ENCODE results near the gene ARF3.
A peak's percentile ranks its signal among the peaks of the same experiment; 100 is the strongest.
"Not testable (repeated sequence)": the region's sequence is repeated elsewhere in the genome, so short reads cannot be mapped to it uniquely, and the experiment has no call there.

The ARF3 gene

DNA sequence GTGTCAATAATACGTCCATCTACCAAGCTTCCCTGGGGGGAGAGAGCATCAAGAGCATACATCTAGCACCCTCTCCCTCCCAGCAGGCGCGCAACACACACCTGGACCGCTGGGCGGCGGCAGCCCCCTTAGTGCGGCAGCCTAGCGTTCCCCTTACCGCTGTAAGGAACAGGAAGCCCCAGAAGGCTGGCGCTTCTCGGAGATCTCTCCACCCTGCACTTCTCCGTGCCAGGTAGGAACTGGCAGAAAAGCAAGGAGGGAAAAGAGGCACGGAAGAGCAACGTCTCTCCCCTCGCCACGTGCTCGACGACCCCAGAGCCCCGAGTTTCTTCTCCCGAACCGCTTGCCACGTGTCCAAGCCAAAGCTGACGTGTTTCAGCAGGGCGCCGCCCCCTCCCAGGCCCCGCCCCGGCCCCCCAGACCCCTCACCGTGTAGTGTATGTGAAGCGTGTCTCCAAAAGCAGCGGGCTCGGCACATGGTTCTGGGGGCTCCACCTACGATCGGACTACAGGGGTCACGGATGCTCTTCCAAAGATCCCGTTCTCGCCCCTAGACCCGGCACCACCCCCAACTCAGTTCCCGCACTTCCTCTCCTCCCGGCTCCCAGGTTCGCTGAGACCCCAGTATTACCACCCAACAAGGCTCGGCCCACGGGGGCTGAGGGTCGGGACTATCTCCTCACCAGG lies 32.5 kb downstream of the ARF3 start:
- DNase-seq: peak; percentile 81

DNA sequence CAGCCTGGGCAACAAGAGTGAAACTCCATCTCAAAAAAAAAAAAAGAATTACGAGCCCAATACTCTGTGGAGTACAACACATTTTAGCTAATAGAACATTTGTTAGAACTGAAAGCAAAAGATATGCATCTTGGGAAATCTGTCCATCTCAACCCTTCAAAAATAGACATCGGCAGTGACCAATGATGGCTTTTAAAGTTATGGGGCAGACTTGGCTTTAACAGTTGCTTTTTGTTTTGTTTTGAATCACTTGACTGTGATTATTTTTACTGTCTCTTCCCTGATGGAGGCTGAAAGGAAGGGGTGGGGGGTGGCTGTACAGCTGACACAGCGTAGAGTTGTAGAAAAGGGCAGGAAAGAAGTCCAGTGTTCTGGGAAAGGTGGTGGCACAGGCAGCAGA lies 34.2 kb downstream of the ARF3 start:
- no peak for DNase-seq

DNA sequence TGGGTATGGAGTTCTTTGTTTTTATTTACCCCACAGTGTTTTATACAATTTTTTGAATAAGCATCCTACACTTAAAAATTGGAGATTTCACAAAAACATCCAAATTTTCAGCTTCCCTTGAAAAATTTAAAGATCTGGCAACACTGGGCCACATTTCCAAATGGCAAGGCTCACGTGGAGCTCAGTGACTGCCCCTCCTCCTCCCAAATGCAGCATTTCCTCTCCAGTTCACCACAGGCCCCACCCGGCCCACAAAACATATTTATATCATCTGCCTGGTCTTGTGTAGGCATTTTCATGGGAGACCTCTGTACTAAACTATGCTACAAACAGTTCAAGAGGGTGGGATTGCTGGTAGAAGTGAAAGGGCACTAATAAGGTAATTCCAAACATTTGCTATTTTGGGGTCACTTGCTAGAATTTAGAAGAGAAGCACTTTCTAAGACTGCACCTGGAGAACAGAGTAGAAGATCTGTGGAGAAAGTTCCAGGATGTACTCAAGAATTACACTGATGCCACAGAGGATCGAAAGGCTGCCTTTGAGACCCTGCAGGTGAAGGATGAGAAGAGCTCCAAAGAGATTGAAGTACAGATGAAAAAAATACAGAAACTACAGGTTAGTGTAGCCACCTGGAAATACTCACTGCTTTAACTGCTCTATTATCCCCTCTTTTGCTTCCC lies 39.3 kb downstream of the ARF3 start:
- DNase-seq: peak; percentile 37

DNA sequence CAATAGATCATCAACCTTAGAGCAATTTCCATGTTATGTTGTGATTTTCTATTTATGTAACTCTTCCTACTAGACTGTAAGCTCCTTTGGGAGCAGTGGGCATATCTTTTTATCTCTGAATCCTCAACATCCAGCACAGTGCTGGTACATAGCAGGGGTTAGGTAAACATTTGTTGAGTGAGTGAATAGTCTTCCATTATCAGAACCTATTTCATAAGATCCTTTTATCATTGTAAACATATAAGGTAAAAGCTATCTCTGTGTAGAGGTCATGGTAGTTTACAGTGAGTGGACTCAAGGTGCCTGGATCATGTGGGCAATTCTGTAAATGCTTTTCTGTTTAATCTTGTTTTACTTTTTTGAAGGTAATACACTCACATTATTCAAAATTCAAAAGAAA lies 47.1 kb downstream of the ARF3 start:
- DNase-seq: no peak

DNA sequence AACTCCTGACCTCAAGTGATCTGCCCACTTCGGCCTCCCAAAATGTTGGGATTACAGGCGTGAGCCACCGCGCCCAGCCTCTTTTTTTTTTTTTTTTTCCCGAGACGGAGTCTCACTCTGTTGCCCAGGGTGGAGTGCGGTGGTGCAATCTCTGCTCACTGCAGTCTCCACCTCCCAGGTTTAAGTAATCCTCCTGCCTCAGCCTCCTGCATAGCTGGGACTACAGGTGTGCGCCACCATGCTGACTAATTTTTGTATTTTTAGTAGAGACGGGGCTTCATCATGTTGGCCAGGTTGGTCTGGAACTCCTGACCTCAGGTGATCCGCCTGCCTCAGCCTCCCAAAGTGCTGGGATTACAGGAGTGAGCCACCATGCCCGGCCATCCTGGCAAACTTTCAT lies 47.6 kb downstream of the ARF3 start:
- not testable (repeated sequence) for DNase-seq

DNA sequence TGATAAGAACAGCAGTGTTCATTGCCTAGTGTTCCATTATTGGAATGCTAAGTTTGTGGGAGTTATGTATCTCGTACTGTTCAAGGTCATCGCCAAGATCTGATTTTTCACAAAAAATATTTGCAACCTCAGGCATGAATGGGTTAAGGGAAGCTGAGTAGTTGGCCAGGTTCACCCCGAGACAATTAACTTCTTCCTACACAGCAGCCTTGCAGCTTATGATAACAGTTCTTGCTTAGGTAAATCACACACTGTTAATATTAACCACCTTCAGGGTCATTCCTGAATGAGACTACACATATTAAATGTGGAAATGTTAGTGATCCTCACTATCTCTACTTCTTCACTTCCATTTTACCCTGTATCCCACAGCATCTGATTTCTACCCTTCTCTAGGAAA lies 50.0 kb downstream of the ARF3 start:
- no peak for DNase-seq

DNA sequence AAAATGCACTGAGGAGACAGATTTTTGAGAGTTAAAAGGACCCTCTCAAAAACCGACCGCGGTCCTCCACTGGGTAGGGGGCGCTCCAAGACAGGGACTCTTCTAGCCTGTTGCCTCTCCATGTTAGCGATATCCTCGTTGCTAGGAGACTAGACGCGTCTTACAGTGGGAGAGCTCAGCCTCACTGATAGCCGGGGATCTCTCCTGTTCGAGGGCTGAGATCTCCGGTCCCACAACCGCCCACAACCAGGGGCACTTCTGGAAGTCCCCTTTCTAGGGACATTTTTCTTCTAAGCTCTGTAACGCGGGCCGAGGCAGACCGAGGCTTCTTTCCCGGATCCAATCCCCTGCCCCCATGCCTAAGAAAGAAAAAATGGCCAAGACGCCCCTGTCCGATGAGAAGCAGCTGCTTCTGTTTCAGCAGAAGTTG lies 53.3 kb downstream of the ARF3 start:
- peak; percentile 86 for DNase-seq

DNA sequence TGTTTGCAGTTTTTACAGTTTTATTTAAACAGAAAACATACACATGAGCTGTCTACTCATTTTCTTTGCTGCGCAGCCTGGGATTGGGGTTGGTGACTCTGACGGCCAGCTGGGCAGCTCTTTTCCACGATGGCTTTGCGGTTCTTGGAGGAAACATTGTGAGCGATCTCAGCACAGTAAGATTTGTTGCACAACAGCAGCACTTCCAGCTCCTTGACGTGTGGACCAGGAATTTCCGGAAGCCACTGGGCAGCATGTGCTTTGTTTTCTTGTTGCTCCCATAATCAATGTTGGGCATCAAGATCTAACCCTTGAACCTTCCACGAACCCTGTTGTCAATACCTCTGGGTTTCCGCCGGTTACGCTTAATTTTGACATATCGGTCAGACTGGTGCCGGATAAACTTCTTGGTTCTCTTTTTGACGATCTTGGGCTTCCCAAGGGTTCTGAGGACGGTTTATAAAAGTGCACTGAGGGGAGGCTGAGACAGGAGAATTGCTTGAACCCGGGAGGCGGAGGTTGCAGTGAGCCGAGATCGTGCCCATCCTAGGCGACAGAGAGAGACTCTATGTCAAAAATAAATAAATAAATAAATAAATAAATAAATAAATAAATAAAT lies 53.8 kb downstream of the ARF3 start:
- DNase-seq: no peak

DNA sequence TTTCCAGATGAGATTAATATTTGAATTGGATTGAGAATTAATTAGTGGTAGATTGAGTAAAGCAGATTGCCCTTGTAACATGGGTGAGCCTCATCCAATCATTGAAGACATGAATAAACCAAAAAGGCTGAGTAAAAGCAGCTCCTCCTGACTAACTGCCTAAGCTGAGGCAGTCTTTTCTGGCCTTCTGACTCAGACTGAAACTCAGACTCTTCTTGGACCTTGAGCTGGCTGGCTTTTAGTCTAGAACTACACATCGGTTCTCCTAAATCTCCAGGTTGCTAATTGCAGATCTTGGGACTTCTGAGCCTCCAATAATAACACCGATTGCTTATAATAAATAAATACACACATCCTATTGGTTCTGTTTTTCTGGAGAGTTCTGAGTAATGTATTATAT lies 56.0 kb downstream of the ARF3 start:
- no peak for DNase-seq

DNA sequence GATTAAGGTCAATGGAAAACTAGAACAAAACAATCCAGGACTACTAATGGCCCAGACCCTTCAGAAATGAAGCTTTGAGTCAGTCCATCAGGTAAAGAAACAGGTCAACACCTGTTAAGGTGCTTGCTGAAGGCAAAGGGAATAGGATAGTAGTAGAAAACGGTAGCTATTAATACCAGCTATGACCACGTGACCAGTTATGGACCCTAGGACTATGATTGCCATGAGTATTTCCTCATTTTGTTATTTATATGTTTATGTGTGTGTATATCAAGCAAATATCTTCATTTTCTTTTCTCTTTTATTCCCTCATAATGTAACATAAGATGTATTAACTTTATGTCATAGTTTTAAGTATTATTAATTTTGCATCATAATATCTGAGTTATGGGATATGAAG lies 57.6 kb downstream of the ARF3 start:
- DNase-seq: no peak

DNA sequence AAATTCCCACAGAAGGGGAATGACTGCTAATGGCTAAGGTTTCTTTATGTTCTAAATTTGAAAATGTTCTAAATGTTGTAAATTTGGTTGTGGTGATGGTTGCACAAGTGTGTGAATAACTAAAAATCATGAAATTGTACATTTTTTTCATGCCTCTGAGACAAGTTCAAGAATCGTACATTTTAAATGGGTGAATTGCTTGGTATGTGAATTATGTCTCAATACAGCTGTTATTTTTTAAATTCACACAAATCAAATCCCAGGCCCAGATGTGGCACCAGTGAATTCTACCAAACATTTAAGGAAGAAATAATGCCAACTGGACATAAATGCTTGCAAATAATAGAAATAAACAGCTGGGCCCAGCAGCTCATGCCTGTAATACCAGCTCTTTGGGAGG lies 63.0 kb downstream of the ARF3 start:
- DNase-seq: no peak

DNA sequence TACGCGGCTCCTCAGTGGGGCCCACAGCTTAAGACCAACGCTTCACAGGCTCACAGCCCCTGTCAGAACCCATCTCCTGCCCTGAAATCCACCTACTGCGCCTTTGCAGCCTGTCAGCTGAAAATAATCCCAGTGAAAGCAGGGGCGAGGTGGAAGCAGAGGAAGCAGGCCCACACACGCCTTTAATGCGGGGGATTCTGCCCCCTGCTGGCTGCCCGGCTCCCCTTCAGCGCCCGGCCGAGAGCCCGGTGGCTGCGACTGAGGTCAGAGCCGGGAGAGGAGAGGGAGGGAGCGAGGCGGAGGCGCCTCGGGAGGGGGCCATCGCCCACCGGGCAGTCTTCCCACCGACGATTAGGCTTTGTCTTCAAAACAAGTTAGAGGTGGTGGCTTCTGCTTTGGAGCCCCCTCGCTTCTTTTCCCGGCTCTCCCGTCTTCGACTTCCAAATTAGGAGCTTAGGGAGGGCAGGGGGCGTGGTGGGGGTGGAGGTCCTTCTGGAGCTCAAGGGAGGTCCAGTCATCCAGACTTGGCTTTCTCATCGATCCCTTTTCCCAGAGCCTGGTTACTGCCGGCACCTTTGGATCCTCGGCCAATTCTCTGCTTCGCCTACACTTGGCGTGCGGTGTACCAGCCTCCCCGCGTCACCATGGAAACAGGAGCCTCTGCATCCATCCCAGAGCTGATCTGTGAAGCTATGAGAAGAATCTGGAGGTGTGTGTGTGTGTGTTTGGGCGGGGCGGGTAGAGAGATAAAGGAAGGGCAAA lies 66.4 kb downstream of the ARF3 start:
- DNase-seq: peak; percentile 75

DNA sequence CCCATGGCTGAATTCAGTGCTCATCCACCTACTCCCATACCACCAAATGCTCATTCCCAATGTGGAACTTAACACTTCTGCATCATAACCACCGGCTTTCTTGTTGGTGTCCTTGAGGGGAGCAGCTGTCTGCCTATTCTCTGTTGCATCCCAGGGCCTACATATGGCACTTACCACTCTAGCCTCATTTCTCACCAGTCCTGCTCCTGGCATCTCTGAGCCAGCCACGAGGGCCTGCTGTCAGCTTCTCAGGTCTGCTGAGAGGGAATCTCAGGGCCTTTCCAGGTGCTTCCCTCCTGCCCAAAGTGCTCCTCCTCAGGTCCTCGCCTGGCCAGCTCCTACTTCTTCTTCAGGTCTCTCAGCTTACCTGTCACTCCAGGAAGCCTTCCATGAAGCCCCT lies 67.6 kb downstream of the ARF3 start:
- no peak for DNase-seq
